ENCODE results near the gene SH3GL1.

DNA sequence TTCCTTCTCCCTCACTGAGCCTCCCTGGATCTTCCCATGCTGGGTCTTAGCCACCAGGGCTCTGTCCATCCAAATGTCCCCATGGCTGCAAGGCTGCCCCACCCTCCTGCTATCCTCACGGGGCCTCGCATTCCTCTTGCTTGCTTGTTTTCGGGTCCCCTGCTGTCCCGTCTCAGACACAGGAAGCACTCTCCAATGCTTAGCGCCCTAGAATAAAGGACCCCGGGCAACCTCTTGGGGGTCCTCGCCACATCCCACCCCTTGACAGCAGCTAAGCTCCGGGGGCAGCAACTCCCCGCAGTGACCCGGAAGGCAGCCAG is 23.7 kb downstream of the SH3GL1 start:
- TF ChIP-seq POLR2A (IDR thresholded peaks at IDR 0.05; ENCODE audit: low read depth, low read length) (no peak), RAD21 (IDR thresholded peaks at IDR 0.05; ENCODE audit: low read length) (no peak), RFX5 (IDR thresholded peaks at IDR 0.05; ENCODE audit: low read depth, low read length) (no peak), CHD1 (IDR thresholded peaks at IDR 0.05; ENCODE audit: low read depth, low read length) (no peak), FOS (IDR thresholded peaks at IDR 0.05; ENCODE audit: low read depth, low read length) (no peak), BHLHE40 (IDR thresholded peaks at IDR 0.05; ENCODE audit: low read depth, low read length) (no peak), SMC3 (IDR thresholded peaks at IDR 0.05; ENCODE audit: low read depth, low read length) (no peak), RCOR1 (IDR thresholded peaks at IDR 0.05; ENCODE audit: insufficient replicate concordance, low read length) (no peak), MXI1 (IDR thresholded peaks at IDR 0.05; ENCODE audit: borderline replicate concordance, low read depth, low read length) (no peak), MAZ (IDR thresholded peaks at IDR 0.05; ENCODE audit: borderline replicate concordance, low read depth, low read length) (no peak), MAFK (IDR thresholded peaks at IDR 0.05; ENCODE audit: low read depth, low read length) (no peak)
- TF ChIP-seq, protein P1, sequence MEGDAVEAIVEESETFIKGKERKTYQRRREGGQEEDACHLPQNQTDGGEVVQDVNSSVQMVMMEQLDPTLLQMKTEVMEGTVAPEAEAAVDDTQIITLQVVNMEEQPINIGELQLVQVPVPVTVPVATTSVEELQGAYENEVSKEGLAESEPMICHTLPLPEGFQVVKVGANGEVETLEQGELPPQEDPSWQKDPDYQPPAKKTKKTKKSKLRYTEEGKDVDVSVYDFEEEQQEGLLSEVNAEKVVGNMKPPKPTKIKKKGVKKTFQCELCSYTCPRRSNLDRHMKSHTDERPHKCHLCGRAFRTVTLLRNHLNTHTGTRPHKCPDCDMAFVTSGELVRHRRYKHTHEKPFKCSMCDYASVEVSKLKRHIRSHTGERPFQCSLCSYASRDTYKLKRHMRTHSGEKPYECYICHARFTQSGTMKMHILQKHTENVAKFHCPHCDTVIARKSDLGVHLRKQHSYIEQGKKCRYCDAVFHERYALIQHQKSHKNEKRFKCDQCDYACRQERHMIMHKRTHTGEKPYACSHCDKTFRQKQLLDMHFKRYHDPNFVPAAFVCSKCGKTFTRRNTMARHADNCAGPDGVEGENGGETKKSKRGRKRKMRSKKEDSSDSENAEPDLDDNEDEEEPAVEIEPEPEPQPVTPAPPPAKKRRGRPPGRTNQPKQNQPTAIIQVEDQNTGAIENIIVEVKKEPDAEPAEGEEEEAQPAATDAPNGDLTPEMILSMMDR (conservative IDR thresholded peaks at IDR 0.05; ENCODE audit: low read depth, low read length): no peak
- TF ChIP-seq, protein P2, sequence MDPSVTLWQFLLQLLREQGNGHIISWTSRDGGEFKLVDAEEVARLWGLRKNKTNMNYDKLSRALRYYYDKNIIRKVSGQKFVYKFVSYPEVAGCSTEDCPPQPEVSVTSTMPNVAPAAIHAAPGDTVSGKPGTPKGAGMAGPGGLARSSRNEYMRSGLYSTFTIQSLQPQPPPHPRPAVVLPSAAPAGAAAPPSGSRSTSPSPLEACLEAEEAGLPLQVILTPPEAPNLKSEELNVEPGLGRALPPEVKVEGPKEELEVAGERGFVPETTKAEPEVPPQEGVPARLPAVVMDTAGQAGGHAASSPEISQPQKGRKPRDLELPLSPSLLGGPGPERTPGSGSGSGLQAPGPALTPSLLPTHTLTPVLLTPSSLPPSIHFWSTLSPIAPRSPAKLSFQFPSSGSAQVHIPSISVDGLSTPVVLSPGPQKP (IDR thresholded peaks at IDR 0.05; ENCODE audit: borderline replicate concordance, low read depth, low read length): no peak
- TF ChIP-seq, protein P3, sequence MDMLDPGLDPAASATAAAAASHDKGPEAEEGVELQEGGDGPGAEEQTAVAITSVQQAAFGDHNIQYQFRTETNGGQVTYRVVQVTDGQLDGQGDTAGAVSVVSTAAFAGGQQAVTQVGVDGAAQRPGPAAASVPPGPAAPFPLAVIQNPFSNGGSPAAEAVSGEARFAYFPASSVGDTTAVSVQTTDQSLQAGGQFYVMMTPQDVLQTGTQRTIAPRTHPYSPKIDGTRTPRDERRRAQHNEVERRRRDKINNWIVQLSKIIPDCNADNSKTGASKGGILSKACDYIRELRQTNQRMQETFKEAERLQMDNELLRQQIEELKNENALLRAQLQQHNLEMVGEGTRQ (IDR thresholded peaks at IDR 0.05; ENCODE audit: low read depth, low read length): no peak

Data from IMR-90 (cell line).